ENCODE measurements around the gene PHC1. TPM values are rescaled to one million over a fixed set of nuclear protein-coding genes. Genes with fewer than 3 reads are reported as not detected.

PHC1 gene
- polyA plus RNA-seq, 1 experiment, result 26.7 TPM

DNA sequence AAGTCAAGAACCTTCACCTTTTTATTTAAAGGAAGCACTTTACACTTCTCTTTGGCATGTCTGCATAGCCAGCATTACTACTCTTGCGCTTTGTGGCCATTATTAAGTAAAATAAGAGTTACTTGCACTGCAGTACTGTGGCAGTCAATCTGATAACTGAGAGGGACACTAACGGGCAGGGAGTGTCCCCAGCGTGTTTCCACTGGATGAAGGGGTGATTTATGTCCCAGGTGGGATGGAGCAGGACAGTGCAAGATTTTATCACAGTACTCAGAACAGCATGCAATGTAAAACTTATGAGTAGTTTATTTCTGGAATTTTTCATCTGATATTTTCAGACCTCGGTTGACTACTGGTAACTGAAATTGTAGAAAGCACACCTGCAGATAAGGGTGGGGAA, 43.3 kb downstream of the PHC1 start:
- Histone ChIP-seq H3K27me3 (ENCODE audit: control insufficient read depth, insufficient read depth, low read length) (no peaks in the 10 kb centered on the region), H3K4me3 (ENCODE audit: low read depth, low read length) (no peak overlapping the region), H3K36me3 (ENCODE audit: control insufficient read depth, insufficient read depth, low read length) (no peaks in the 10 kb centered on the region)
- DNase-seq (ENCODE audit: low read depth), result no peak
- ChIA-PET POLR2A (no interaction called here), CTCF (interaction anchor here (0.7 kb wide), 1 partner anchor 99 kb away, joined by 3 read pairs; no protein-coding TSS in a partner anchor)
- TF ChIP-seq, protein P1, sequence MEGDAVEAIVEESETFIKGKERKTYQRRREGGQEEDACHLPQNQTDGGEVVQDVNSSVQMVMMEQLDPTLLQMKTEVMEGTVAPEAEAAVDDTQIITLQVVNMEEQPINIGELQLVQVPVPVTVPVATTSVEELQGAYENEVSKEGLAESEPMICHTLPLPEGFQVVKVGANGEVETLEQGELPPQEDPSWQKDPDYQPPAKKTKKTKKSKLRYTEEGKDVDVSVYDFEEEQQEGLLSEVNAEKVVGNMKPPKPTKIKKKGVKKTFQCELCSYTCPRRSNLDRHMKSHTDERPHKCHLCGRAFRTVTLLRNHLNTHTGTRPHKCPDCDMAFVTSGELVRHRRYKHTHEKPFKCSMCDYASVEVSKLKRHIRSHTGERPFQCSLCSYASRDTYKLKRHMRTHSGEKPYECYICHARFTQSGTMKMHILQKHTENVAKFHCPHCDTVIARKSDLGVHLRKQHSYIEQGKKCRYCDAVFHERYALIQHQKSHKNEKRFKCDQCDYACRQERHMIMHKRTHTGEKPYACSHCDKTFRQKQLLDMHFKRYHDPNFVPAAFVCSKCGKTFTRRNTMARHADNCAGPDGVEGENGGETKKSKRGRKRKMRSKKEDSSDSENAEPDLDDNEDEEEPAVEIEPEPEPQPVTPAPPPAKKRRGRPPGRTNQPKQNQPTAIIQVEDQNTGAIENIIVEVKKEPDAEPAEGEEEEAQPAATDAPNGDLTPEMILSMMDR (IDR thresholded peaks at IDR 0.05; ENCODE audit: insufficient read depth, low read depth, low read length), result no peak

DNA sequence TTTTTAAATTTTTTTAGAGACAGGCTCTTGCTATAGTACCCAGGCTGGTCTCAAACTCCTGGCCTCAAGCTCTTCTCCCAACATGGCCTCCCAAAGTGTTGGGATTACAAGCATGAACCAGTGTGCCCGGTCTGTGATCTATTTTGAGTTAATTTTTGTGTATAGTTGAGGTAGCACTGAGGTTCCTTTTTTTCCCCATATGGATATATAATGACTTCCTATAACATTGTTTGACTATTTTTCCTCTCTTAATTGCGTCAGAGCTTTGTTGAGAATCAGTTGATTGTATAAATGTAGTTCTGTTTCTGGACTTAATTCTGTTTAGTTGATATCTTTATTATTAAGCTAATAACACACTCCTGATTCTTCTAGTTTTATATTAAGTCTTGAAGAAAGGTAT, 43.8 kb downstream of the PHC1 start:
- Histone ChIP-seq H3K4me3 (ENCODE audit: low read depth, low read length) (no peak overlapping the region), H3K27me3 (ENCODE audit: control insufficient read depth, insufficient read depth, low read length) (no peaks in the 10 kb centered on the region), H3K36me3 (ENCODE audit: control insufficient read depth, insufficient read depth, low read length) (no peaks in the 10 kb centered on the region)
- POLR2A ChIA-PET, result no interaction called here
- TF ChIP-seq, protein P1 (IDR thresholded peaks at IDR 0.05; ENCODE audit: insufficient read depth, low read depth, low read length), result no peak
- CTCF ChIA-PET, result interaction anchor here (0.7 kb wide), 1 partner anchor 98 kb away, joined by 3 read pairs; no protein-coding TSS in a partner anchor
- DNase-seq (ENCODE audit: low read depth), result no peak

DNA sequence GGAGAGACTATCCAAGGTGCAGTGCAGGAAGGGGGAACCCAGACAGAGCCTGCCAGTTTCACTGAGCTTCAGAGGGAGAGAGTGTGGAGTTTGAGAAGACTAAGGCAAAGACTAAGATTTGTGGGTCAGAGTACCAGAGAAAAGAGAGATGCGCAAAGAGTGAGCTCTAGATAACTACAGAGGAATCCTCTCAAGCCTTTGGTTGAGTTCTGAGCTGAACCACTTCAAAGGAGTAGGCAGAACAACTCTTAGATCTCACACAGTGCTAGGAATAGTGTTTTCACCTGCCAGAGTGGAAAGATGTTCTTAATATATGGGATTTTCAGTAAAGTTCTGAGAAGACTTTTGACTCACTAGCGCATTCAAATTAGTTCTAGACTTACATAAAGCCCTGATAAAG, 45.9 kb downstream of the PHC1 start:
- Histone ChIP-seq H3K36me3 (ENCODE audit: control insufficient read depth, insufficient read depth, low read length) (no peaks in the 10 kb centered on the region), H3K27me3 (ENCODE audit: control insufficient read depth, insufficient read depth, low read length) (no peaks in the 10 kb centered on the region), H3K4me3 (ENCODE audit: low read depth, low read length) (no peak overlapping the region)
- POLR2A ChIA-PET, result no interaction called here
- DNase-seq (ENCODE audit: low read depth), result no peak
- TF ChIP-seq, protein P1 (IDR thresholded peaks at IDR 0.05; ENCODE audit: insufficient read depth, low read depth, low read length), result no peak
- CTCF ChIA-PET, result no interaction called here

DNA sequence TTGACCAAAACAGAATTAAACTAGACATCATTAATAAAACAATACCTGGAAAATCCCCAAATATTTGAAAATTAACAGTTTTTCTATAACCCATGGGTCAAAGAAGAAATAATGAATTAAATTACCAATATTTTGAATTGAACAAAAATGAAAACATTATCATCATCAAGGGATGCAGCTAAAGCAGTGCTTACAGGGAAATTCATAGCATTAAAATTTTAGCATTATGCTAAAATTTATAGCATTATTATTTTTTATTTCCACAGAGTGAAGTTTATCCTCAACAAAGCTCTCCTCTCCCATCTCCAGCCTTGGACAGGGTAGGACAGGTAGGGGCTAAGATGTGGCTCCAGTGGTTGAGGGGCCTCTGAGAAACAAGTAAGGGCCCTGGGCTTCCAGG, 54.5 kb downstream of the PHC1 start:
- ChIA-PET CTCF (no interaction called here), POLR2A (no interaction called here)
- TF ChIP-seq, protein P1 (IDR thresholded peaks at IDR 0.05; ENCODE audit: insufficient read depth, low read depth, low read length), result no peak
- Histone ChIP-seq H3K36me3 (ENCODE audit: control insufficient read depth, insufficient read depth, low read length) (no peaks in the 10 kb centered on the region), H3K4me3 (ENCODE audit: low read depth, low read length) (no peak overlapping the region), H3K27me3 (ENCODE audit: control insufficient read depth, insufficient read depth, low read length) (no peaks in the 10 kb centered on the region)
- no peak for DNase-seq (ENCODE audit: low read depth)

DNA sequence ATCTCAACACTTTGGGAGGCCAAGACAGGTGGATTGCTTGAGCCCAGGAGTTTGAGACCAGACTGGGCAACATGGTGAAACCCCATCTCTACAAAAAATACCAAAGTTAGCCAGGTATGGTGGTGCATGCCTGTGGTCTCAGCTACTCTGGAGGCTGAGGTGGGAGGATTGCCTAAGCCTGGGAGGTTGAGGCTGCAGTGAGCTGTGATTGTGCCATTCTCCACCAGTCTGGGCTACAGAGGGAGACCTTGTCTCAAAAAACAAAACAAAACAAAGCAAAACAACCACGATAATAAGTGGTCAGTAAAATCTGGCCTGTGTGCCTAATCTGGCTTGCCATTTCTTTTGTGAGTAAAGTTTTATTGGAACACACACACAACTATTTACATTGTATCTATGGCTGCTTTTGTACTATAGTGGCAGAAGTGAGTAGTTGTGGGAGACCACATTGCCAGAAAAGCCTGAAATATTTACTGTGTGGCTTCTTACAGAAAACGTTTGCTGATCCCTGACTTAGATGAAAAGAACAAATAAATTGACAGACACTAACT, 55.6 kb downstream of the PHC1 start:
- ChIA-PET CTCF (no interaction called here), POLR2A (no interaction called here)
- TF ChIP-seq, protein P1 (IDR thresholded peaks at IDR 0.05; ENCODE audit: insufficient read depth, low read depth, low read length), result no peak
- Histone ChIP-seq H3K36me3 (ENCODE audit: control insufficient read depth, insufficient read depth, low read length) (no peaks in the 10 kb centered on the region), H3K4me3 (ENCODE audit: low read depth, low read length) (no peak overlapping the region), H3K27me3 (ENCODE audit: control insufficient read depth, insufficient read depth, low read length) (no peaks in the 10 kb centered on the region)
- DNase-seq (ENCODE audit: low read depth), result no peak

Data from BJ (cell line).